HCT116 (cell line): ENCODE data around the gene TFDP1. TPM values are rescaled to one million over a fixed set of nuclear protein-coding genes. Genes with fewer than 3 reads are reported as not detected.

Experiments
- ATAC-seq: fragments of 200-7000 bp; cut with Tn5 transposase; 2 replicates; pipeline ENCODE4 v1.9.1; 2020; ENCODE audit warnings: mild to moderate bottlenecking, moderate library complexity
- BruUV-seq: library from RNA; stranded (reverse); fragments of 400-500 nt; replicated peaks from 2 replicates; lab custom pipeline; 2021; lab: Mats Ljungman, UMichigan
- CTCF ChIA-PET: fragments of 300-600 bp; sonication (Branson Sonifier 250); formaldehyde crosslinking; loops from one replicate; lab custom pipeline; 2021; ENCODE audit warnings: antibody characterized with exemption; lab: Charles Lee
- POLR2A ChIA-PET: fragments of 300-600, 350-600 bp; sonication (Branson Sonifier 250); formaldehyde crosslinking; loops from one replicate; lab custom pipeline; 2021; ENCODE audit warnings: antibody characterized with exemption; lab: Charles Lee
- RAD21 ChIA-PET, 2 experiments: fragments of 300-600 bp; sonication (Branson Sonifier 250); formaldehyde crosslinking; loops; one replicate each; lab custom pipeline; 2023; ENCODE audit warnings: low total read pairs in 2 of 2; ENCODE audit not compliant: uncharacterized antibody in 2 of 2, unreplicated experiment in 2 of 2, low non-redundant PET in 1 of 2; lab: Charles Lee
- DNase-seq: peaks from one replicate; pipeline ENCODE4 v3.0.0-alpha.2; 2010; ENCODE audit warnings: low read depth, low spot score
- H2AFZ ChIP-seq: fragments of 200-600 bp; shearing (Covaris generic), sonication (generic); 2 replicates; pipeline ENCODE4 v1.6.1; 2017; ENCODE audit warnings: low read depth, mixed run types, mixed read lengths, antibody characterized with exemption, low read length; ENCODE audit not compliant: poor library complexity, severe bottlenecking
- H3K27ac ChIP-seq: 2 replicates; pipeline ENCODE4 v1.5.1; 2012; ENCODE audit warnings: low read depth, low read length
- H3K27me3 ChIP-seq: fragments of 200-600 bp; sonication (generic); 2 replicates; pipeline ENCODE4 v1.6.1; 2016; ENCODE audit warnings: mixed run types, low read length, mixed read lengths; ENCODE audit not compliant: insufficient read depth
- H3K36me3 ChIP-seq, 2 experiments: fragments of 200-500 bp in 1 of 2; fragments of 200-600 bp in 1 of 2; sonication (Bioruptor generic) in 1 of 2; sonication (generic) in 1 of 2; 2 replicates each; pipeline versions ENCODE4 v1.5.1 to v1.6.1; 2014 to 2016; ENCODE audit warnings: low read length in 2 of 2, inconsistent platforms in 1 of 2, mixed read lengths in 1 of 2, mixed run types in 1 of 2; ENCODE audit not compliant: insufficient read depth in 2 of 2, control insufficient read depth in 1 of 2
- H3K4me1 ChIP-seq, 2 experiments: fragments of 200-600 bp in 1 of 2; sonication (generic) in 1 of 2; 2 replicates each; pipeline versions ENCODE4 v1.5.1 to v1.6.1; 2012 to 2017; ENCODE audit warnings: low read length in 2 of 2, inconsistent platforms in 1 of 2, mild to moderate bottlenecking in 1 of 2, mixed read lengths in 1 of 2, mixed run types in 1 of 2, moderate library complexity in 1 of 2; ENCODE audit not compliant: insufficient read depth in 2 of 2, control insufficient read depth in 1 of 2
- H3K4me2 ChIP-seq: fragments of 200-600 bp; sonication (generic); 2 replicates; pipeline ENCODE4 v1.6.1; 2017; ENCODE audit warnings: mixed run types, low read length, mixed read lengths
- H3K4me3 ChIP-seq, 2 experiments: fragments of 200-600 bp in 1 of 2; sonication (generic) in 1 of 2; replicated peaks in 1 of 2; 2 replicates each; pipeline ENCODE4 v1.5.1; 2011 to 2016; ENCODE audit warnings: low read length in 2 of 2, control low read depth in 1 of 2, low read depth in 1 of 2, mild to moderate bottlenecking in 1 of 2, mixed read lengths in 1 of 2, mixed run types in 1 of 2
- H3K79me2 ChIP-seq: fragments of 200-600 bp; sonication (generic); 2 replicates; pipeline ENCODE4 v1.6.1; 2017; ENCODE audit warnings: mild to moderate bottlenecking, mixed run types, low read length, moderate library complexity, mixed read lengths; ENCODE audit not compliant: insufficient read depth
- H3K9ac ChIP-seq: fragments of 200-600 bp; sonication (generic); 2 replicates; pipeline ENCODE4 v1.6.1; 2016; ENCODE audit warnings: low read length, mixed read lengths
- H3K9me2 ChIP-seq: fragments of 200-600 bp; sonication (generic), shearing (Covaris generic); 2 replicates; pipeline ENCODE4 v1.6.1; 2017; ENCODE audit warnings: mixed run types, mild to moderate bottlenecking, moderate library complexity; ENCODE audit not compliant: insufficient read depth
- H3K9me3 ChIP-seq, 2 experiments: fragments of 200-500 bp in 1 of 2; fragments of 200-600 bp in 1 of 2; sonication (Bioruptor generic) in 1 of 2; sonication (generic) in 1 of 2; 2 replicates each; pipeline ENCODE4 v1.6.1; 2014 to 2017; ENCODE audit warnings: low read length in 2 of 2, mixed read lengths in 2 of 2, inconsistent platforms in 1 of 2, low read depth in 1 of 2, mild to moderate bottlenecking in 1 of 2, mixed run types in 1 of 2, moderate library complexity in 1 of 2; ENCODE audit not compliant: control insufficient read depth in 1 of 2, insufficient read depth in 1 of 2
- H4K20me1 ChIP-seq: fragments of 200-600 bp; sonication (generic), shearing (Covaris generic); 2 replicates; pipeline ENCODE4 v1.6.1; 2017; ENCODE audit warnings: mixed run types, mild to moderate bottlenecking, moderate library complexity; ENCODE audit not compliant: insufficient read depth
- EGR1 ChIP-seq: IDR thresholded peaks from 2 replicates; pipeline ENCODE4 v1.6.1; 2012; ENCODE audit warnings: low read depth
- RAD21 ChIP-seq: IDR thresholded peaks from 2 replicates; pipeline ENCODE4 v1.6.1; 2012; ENCODE audit warnings: low read depth, mild to moderate bottlenecking
- SP1 ChIP-seq: IDR thresholded peaks from 2 replicates; pipeline ENCODE4 v1.6.1; 2012; ENCODE audit warnings: low read depth
- SRF ChIP-seq: IDR thresholded peaks from 2 replicates; pipeline ENCODE4 v1.6.1; 2012; ENCODE audit warnings: low read depth
- intact Hi-C: fragments of 100-400 bp; cut with micrococcal nuclease; formaldehyde crosslinking; loops from 2 replicates; pipeline ENCODE4 v1.10.0; 2022
- total RNA-seq: library from RNA; stranded (reverse); gene quantifications from one replicate; pipeline ENCODE4 v1.2.1, GENCODE V29; 2021; ENCODE audit not compliant: unreplicated experiment
- TF ChIP-seq, protein P1 (sequence below): IDR thresholded peaks from 2 replicates; pipeline ENCODE4 v1.6.1; 2012

Gene TFDP1
- total RNA-seq, 1 experiment from 2014 or later: 169 TPM

DNA sequence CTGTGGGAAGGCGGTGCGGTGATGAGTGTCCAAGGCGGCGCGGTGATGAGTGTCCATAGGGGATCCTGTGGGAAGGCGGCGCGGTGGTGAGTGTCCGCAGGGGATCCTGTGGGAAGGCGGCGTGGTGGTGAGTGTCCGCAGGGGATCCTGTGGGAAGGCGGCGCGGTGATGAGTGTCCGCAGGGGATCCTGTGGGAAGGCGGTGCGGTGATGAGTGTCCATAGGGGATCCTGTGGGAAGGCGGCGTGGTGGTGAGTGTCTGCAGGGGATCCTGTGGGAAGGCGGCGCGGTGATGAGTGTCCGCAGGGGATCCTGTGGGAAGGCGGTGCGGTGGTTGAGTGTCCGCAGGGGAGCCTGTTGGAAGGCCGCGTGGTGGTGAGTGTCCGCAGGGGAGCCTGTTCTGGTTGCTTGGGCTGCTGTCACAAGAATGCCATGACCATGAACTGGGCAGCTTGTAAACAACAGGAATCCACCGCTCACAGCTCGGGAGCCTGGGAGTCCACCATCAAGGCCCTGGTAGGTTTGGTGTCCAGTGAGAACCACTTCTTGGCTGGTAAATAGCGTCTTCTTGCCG is 21.4 kb downstream of the TFDP1 start:
- Histone ChIP-seq H3K9ac (no peak overlapping the region), H3K79me2 (peaks cover 100% of the 10 kb centered on the region), H3K4me2 (no peak overlapping the region), H3K27me3 (no peaks in the 10 kb centered on the region), H3K36me3 (peaks cover 3 to 43% of the 10 kb centered on the region in 2 experiments; a peak in 3 of 4 replicates), H3K27ac (no peak overlapping the region), H3K9me3 (no peaks in the 10 kb centered on the region), H3K4me1 (no peaks in the 10 kb centered on the region), H4K20me1 (no peaks in the 10 kb centered on the region), H3K9me2 (no peaks in the 10 kb centered on the region), H2AFZ (no peak overlapping the region), H3K4me3 (no peak overlapping the region)
- CTCF ChIA-PET: no interaction called here
- no TSS peak for BruUV-seq
- POLR2A ChIA-PET: no interaction called here
- ATAC-seq (no peak), DNase-seq (no peak)
- RAD21 ChIA-PET: no interaction called here
- intact Hi-C loops: no loop called here
- no peak for TF ChIP-seq EGR1
- TF ChIP-seq RAD21: no peak
- TF ChIP-seq, protein P1, sequence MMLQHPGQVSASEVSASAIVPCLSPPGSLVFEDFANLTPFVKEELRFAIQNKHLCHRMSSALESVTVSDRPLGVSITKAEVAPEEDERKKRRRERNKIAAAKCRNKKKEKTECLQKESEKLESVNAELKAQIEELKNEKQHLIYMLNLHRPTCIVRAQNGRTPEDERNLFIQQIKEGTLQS: no peak

DNA sequence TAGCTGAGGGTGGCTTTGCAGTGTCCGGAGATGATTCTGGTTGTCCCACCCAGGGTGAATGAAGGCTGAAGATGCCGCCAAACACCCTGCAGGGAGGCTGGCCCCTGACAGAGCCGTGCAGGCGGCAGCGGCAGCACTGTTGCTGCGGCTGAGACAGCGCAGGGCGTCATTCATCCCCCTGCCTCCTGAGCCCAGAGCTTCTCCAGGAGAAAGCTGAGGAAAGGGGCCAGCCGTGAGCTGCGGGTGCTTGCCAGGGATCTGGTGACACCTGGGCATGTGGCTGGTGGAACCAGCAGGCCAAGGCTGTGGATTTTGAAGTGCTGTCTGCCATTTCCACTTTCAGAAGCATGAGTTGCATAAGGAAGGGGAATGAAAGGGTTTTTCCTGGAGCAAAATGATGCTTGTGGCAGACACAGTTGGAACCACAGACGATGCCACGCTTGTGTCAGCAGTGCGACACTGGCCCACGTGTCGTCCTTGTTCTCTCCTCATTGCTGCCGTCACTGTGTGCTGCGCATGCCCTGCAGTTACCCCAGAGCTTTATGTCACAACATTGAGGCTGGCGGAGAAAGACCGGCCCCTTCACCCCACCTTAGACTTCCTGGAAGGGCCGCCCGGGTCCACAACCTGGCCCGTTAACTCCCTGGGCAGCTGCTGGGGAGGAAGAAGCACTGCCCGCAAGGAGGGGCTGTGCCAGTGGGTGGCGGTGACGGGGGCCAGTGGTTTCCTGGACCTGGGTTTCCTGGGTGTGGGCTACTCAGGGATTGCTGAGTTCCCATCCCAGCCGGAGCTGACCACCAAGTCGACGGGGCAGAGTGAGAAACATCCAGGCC is 22.7 kb downstream of the TFDP1 start:
- Histone ChIP-seq H2AFZ (no peak overlapping the region), H3K27ac (no peak overlapping the region), H3K9me2 (no peaks in the 10 kb centered on the region), H3K9ac (no peak overlapping the region), H3K4me2 (no peak overlapping the region), H3K4me3 (no peak overlapping the region), H3K27me3 (no peaks in the 10 kb centered on the region), H3K79me2 (peaks cover 100% of the 10 kb centered on the region), H4K20me1 (no peaks in the 10 kb centered on the region), H3K9me3 (no peaks in the 10 kb centered on the region), H3K4me1 (no peaks in the 10 kb centered on the region), H3K36me3 (peaks cover 12 to 51% of the 10 kb centered on the region in 2 experiments; a peak in 3 of 4 replicates)
- ChIA-PET POLR2A (no interaction called here), CTCF (no interaction called here), RAD21 (no interaction called here)
- no peak for TF ChIP-seq SP1
- TF ChIP-seq SRF: no peak
- BruUV-seq: no TSS peak
- no peak for ATAC-seq
- no peak for DNase-seq
- intact Hi-C loops: no loop called here
